ENCODE results near the gene ZDHHC7. TPM values are rescaled to one million over a fixed set of nuclear protein-coding genes. Genes with fewer than 3 reads are reported as not detected.
A peak's percentile ranks its signal among the peaks of the same experiment; 100 is the strongest.
"Not testable (repeated sequence)": the region's sequence is repeated elsewhere in the genome, so short reads cannot be mapped to it uniquely, and the experiment has no call there.

Gene ZDHHC7
- total RNA-seq, 1 donor from 2014 or later, result 37.1 TPM

- ATAC-seq, result no peak
These were observed 34.5 kb upstream of the ZDHHC7 start for GRCh38 chr16:85045641-85046471.

GRCh38 chr16:85045077-85045476, 33.7 kb upstream of the ZDHHC7 start:
- intact Hi-C loops (cut with micrococcal nuclease), result no loop called here
- ATAC-seq (no peak), DNase-seq (no peak)

More at GRCh38 chr16:85045641-85046471, 34.5 kb upstream of the ZDHHC7 start:
- DNase-seq, result no peak
- intact Hi-C loops (cut with micrococcal nuclease), result no loop called here

- intact Hi-C loops (cut with micrococcal nuclease), result no loop called here
- DNase-seq, result no peak
- no peak for ATAC-seq
These were observed 31.3 kb upstream of the ZDHHC7 start for GRCh38 chr16:85042606-85043005.

- DNase-seq (no peak), ATAC-seq (no peak)
- intact Hi-C loops (cut with micrococcal nuclease), result no loop called here
These were observed 30.8 kb upstream of the ZDHHC7 start for GRCh38 chr16:85042167-85042526.

- DNase-seq, result no peak
These were observed 30.2 kb upstream of the ZDHHC7 start for GRCh38 chr16:85041219-85042166.

GRCh38 chr16:85040685-85041084, 29.4 kb upstream of the ZDHHC7 start:
- intact Hi-C loops (cut with micrococcal nuclease), result no loop called here
- no peak for ATAC-seq
- no peak for DNase-seq

More at GRCh38 chr16:85041219-85042166, 30.2 kb upstream of the ZDHHC7 start:
- intact Hi-C loops (cut with micrococcal nuclease), result no loop called here
- ATAC-seq, result no peak

- intact Hi-C loops (cut with micrococcal nuclease), result no loop called here
- no peak for DNase-seq
- no peak for ATAC-seq
These were observed 26.4 kb upstream of the ZDHHC7 start for GRCh38 chr16:85037721-85038120.

GRCh38 chr16:85037050-85037410, 25.7 kb upstream of the ZDHHC7 start:
- intact Hi-C loops (cut with micrococcal nuclease), result no loop called here
- ATAC-seq, result no peak

GRCh38 chr16:85036236-85037049, 25.1 kb upstream of the ZDHHC7 start:
- DNase-seq, result no peak
- no peak for ATAC-seq
- intact Hi-C loops (cut with micrococcal nuclease), result no loop called here

More at GRCh38 chr16:85037050-85037410, 25.7 kb upstream of the ZDHHC7 start:
- DNase-seq, result no peak

- DNase-seq, result no peak
- no peak for ATAC-seq
- intact Hi-C loops (cut with micrococcal nuclease), result no loop called here
These were observed 23.5 kb upstream of the ZDHHC7 start for GRCh38 chr16:85034591-85035433.

GRCh38 chr16:85033171-85033570, 21.8 kb upstream of the ZDHHC7 start:
- intact Hi-C loops (cut with micrococcal nuclease), result no loop called here
- no peak for DNase-seq
- no peak for ATAC-seq

- DNase-seq; intact Hi-C loops (cut with micrococcal nuclease); ATAC-seq: not testable (repeated sequence)
These were observed 20.9 kb upstream of the ZDHHC7 start for GRCh38 chr16:85032187-85032586.

GRCh38 chr16:85031451-85031850, 20.1 kb upstream of the ZDHHC7 start:
- DNase-seq, result no peak
- intact Hi-C loops (cut with micrococcal nuclease), result no loop called here
- ATAC-seq, result no peak

GRCh38 chr16:85029981-85030401, 18.7 kb upstream of the ZDHHC7 start:
- peak; percentile 21 for ATAC-seq
- DNase-seq, result peak; percentile 42
- intact Hi-C loops (cut with micrococcal nuclease), result no loop called here

GRCh38 chr16:85029408-85029784, 18.1 kb upstream of the ZDHHC7 start:
- DNase-seq, result no peak
- intact Hi-C loops (cut with micrococcal nuclease), result no loop called here
- ATAC-seq, result no peak

- DNase-seq, result no peak
- intact Hi-C loops (cut with micrococcal nuclease), result no loop called here
- peak; percentile 5 for ATAC-seq
These were observed 17.5 kb upstream of the ZDHHC7 start for GRCh38 chr16:85028685-85029407.

- peak; percentile 2 for ATAC-seq
- DNase-seq, result no peak
- intact Hi-C loops (cut with micrococcal nuclease), result no loop called here
These were observed 16.8 kb upstream of the ZDHHC7 start for GRCh38 chr16:85027958-85028684.
